ENCODE measurements around the gene NFATC2. TPM values are rescaled to one million over a fixed set of nuclear protein-coding genes. Genes with fewer than 3 reads are reported as not detected.
A peak's percentile ranks its signal among the peaks of the same experiment; 100 is the strongest.

The NFATC2 gene
- total RNA-seq, 2 donors from 2014 or later, result 5.8 to 7.3 TPM

DNA sequence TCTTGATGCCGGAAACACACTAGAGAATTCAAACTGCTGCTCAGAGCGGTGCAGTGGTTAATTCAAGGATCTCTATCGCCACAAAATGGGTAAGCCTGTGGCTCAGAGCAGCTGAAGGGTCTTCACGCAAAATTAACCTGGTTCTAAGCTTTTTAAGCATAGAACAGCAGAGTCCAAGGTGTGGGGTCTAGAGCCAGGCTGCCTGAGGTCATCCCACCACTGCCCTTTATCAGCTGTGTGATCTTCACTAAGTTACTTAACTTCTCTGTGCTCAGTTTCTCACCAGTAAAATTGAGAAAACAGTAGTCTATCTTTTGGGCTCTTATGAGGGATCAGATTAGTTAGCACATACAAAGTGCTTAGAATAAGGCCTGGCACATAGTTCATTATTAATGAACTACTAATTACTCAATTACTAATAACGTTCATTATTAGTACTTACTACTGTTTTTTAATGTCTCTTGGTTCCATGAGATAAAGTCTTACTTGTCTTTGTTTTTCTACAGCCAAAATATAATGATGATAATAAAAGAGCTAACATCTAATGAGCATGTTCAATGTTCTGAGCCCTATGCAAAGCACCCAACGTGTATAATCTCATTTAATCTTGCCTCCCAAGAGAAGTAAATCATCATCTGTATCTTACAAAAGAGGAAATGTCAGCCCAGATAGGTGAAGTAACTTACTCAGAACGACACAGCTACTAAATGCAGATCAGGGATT, 92.9 kb downstream of the NFATC2 start:
- TF ChIP-seq, protein P1, sequence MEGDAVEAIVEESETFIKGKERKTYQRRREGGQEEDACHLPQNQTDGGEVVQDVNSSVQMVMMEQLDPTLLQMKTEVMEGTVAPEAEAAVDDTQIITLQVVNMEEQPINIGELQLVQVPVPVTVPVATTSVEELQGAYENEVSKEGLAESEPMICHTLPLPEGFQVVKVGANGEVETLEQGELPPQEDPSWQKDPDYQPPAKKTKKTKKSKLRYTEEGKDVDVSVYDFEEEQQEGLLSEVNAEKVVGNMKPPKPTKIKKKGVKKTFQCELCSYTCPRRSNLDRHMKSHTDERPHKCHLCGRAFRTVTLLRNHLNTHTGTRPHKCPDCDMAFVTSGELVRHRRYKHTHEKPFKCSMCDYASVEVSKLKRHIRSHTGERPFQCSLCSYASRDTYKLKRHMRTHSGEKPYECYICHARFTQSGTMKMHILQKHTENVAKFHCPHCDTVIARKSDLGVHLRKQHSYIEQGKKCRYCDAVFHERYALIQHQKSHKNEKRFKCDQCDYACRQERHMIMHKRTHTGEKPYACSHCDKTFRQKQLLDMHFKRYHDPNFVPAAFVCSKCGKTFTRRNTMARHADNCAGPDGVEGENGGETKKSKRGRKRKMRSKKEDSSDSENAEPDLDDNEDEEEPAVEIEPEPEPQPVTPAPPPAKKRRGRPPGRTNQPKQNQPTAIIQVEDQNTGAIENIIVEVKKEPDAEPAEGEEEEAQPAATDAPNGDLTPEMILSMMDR (IDR thresholded peaks at IDR 0.05), result no peak
- DNase-seq, result no peak
- Histone ChIP-seq H3K4me3 (no peak overlapping the region), H3K36me3 (no peaks in the 10 kb centered on the region), H3K27me3 (no peaks in the 10 kb centered on the region), H3K27ac (no peak overlapping the region), H3K9ac (ENCODE audit: low read depth in 2 of 2, low read length in 2 of 2) (no peak overlapping the region), H3K9me3 (no peaks in the 10 kb centered on the region), H3K4me1 (no peaks in the 10 kb centered on the region)
- intact Hi-C loops (cut with DNase I), result no loop called here

DNA sequence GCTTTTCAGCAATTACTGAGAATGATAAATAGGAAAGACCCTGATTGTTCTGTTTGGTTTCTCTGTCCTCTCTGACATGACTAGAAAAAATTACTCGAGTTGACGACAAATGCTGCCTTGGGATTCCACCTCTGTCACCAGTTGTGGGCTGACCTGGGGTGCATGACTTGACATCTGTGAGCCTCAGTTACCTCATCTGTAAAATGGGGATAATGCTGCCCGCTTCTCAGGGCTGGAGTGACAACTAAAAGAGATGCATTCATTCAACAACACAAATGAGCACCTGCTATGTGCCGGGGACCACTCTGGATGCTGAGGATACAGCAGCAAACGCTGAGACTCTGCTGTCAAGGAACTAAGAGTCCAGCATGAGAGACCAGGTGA, 94.8 kb downstream of the NFATC2 start:
- no peak overlapping the region for H3K4me3 ChIP-seq
- no peak overlapping the region for H3K27ac ChIP-seq
- no peaks in the 10 kb centered on the region for H3K27me3 ChIP-seq
- TF ChIP-seq, protein P1 (IDR thresholded peaks at IDR 0.05), result no peak
- no peak overlapping the region for H3K9ac ChIP-seq (ENCODE audit: low read depth in 2 of 2, low read length in 2 of 2)
- intact Hi-C loops (cut with DNase I), result no loop called here
- no peaks in the 10 kb centered on the region for H3K36me3 ChIP-seq
- no peaks in the 10 kb centered on the region for H3K9me3 ChIP-seq
- DNase-seq, result no peak
- no peaks in the 10 kb centered on the region for H3K4me1 ChIP-seq

GRCh38 chr20:51447097-51447764, 95.3 kb downstream of the NFATC2 start:
- Histone ChIP-seq H3K9me3 (no peaks in the 10 kb centered on the region), H3K36me3 (no peaks in the 10 kb centered on the region), H3K4me1 (no peaks in the 10 kb centered on the region), H3K4me3 (no peak overlapping the region), H3K9ac (ENCODE audit: low read depth in 2 of 2, low read length in 2 of 2) (no peak overlapping the region), H3K27ac (peak overlapping the region; percentile 5), H3K27me3 (no peaks in the 10 kb centered on the region)
- intact Hi-C loops (cut with DNase I), result no loop called here
- DNase-seq, result peak; percentile 40
- TF ChIP-seq, protein P1 (IDR thresholded peaks at IDR 0.05), result no peak

- Histone ChIP-seq H3K27me3 (no peaks in the 10 kb centered on the region), H3K27ac (peak overlapping the region; percentile 5), H3K9ac (ENCODE audit: low read depth in 2 of 2, low read length in 2 of 2) (no peak overlapping the region), H3K4me1 (no peaks in the 10 kb centered on the region), H3K9me3 (no peaks in the 10 kb centered on the region), H3K36me3 (no peaks in the 10 kb centered on the region), H3K4me3 (no peak overlapping the region)
- DNase-seq, result peak; percentile 39
- TF ChIP-seq, protein P1 (IDR thresholded peaks at IDR 0.05), result no peak
- intact Hi-C loops (cut with DNase I), result no loop called here
Measured at GRCh38 chr20:51446656-51447055, 95.9 kb downstream of the NFATC2 start.

GRCh38 chr20:51446230-51446629, 96.3 kb downstream of the NFATC2 start:
- TF ChIP-seq, protein P1 (IDR thresholded peaks at IDR 0.05), result no peak
- H3K9me3 ChIP-seq, result no peaks in the 10 kb centered on the region
- no peak for DNase-seq
- H3K27ac ChIP-seq, result peak overlapping the region; percentile 5
- no peak overlapping the region for H3K9ac ChIP-seq (ENCODE audit: low read depth in 2 of 2, low read length in 2 of 2)
- no peak overlapping the region for H3K4me3 ChIP-seq
- no peaks in the 10 kb centered on the region for H3K4me1 ChIP-seq
- no peaks in the 10 kb centered on the region for H3K36me3 ChIP-seq
- intact Hi-C loops (cut with DNase I), result no loop called here
- no peaks in the 10 kb centered on the region for H3K27me3 ChIP-seq
